ENCODE data around the gene MEF2A.
"Not testable (repeated sequence)": the region's sequence is repeated elsewhere in the genome, so short reads cannot be mapped to it uniquely, and the experiment has no call there.

The MEF2A gene

GRCh38 chr15:99565299-99566156 lies at the start of gene MEF2A:
Gene MEF2A, plus strand, starts transcription at chr15:99565984. Its CDS starts 67,136 bp downstream, at chr15:99633120.
- peak; percentile 89 for DNase-seq

- no peak for DNase-seq
Observed at GRCh38 chr15:99518191-99518590, 47.6 kb upstream of the MEF2A start.

- not testable (repeated sequence) for DNase-seq
Observed at GRCh38 chr15:99519366-99519765, 46.4 kb upstream of the MEF2A start.

GRCh38 chr15:99522288-99522687 lies 43.5 kb upstream of the MEF2A start:
- no peak for DNase-seq

GRCh38 chr15:99526176-99526575 lies 39.6 kb upstream of the MEF2A start:
- DNase-seq = no peak

- DNase-seq = no peak
Observed at GRCh38 chr15:99526671-99527070, 39.1 kb upstream of the MEF2A start.

GRCh38 chr15:99536422-99537040 lies 29.3 kb upstream of the MEF2A start:
- no peak for DNase-seq

- DNase-seq = no peak
Observed at GRCh38 chr15:99537344-99537743, 28.4 kb upstream of the MEF2A start.

GRCh38 chr15:99538261-99538660 lies 27.5 kb upstream of the MEF2A start:
- DNase-seq = no peak

- no peak for DNase-seq
Observed at GRCh38 chr15:99542828-99543227, 23.0 kb upstream of the MEF2A start.

GRCh38 chr15:99545605-99546004 lies 20.2 kb upstream of the MEF2A start:
- DNase-seq = no peak

GRCh38 chr15:99546441-99547100 lies 19.2 kb upstream of the MEF2A start:
- DNase-seq = no peak

GRCh38 chr15:99547517-99547916 lies 18.3 kb upstream of the MEF2A start:
- no peak for DNase-seq

GRCh38 chr15:99550077-99550476 lies 15.7 kb upstream of the MEF2A start:
- DNase-seq = no peak

- DNase-seq = no peak
Observed at GRCh38 chr15:99552111-99552510, 13.7 kb upstream of the MEF2A start.

- no peak for DNase-seq
Observed at GRCh38 chr15:99554880-99555488, 10.8 kb upstream of the MEF2A start.

GRCh38 chr15:99556011-99556410 lies 9.8 kb upstream of the MEF2A start:
- no peak for DNase-seq

- no peak for DNase-seq
Observed at GRCh38 chr15:99556578-99556977, 9.2 kb upstream of the MEF2A start.

GRCh38 chr15:99558084-99558483 lies 7.7 kb upstream of the MEF2A start:
- no peak for DNase-seq

GRCh38 chr15:99558571-99558970 lies 7.2 kb upstream of the MEF2A start:
- DNase-seq = no peak

- no peak for DNase-seq
Observed at GRCh38 chr15:99561476-99562230, 4.1 kb upstream of the MEF2A start.

- no peak for DNase-seq
Observed at GRCh38 chr15:99562238-99562637, 3.5 kb upstream of the MEF2A start.
